ENCODE measurements around the gene TENM4. TPM values are rescaled to one million over a fixed set of nuclear protein-coding genes. Genes with fewer than 3 reads are reported as not detected.
A peak's percentile ranks its signal among the peaks of the same experiment; 100 is the strongest.

TENM4 gene
- total RNA-seq, 2 donors from 2014 or later = 68.2 to 130 TPM

DNA sequence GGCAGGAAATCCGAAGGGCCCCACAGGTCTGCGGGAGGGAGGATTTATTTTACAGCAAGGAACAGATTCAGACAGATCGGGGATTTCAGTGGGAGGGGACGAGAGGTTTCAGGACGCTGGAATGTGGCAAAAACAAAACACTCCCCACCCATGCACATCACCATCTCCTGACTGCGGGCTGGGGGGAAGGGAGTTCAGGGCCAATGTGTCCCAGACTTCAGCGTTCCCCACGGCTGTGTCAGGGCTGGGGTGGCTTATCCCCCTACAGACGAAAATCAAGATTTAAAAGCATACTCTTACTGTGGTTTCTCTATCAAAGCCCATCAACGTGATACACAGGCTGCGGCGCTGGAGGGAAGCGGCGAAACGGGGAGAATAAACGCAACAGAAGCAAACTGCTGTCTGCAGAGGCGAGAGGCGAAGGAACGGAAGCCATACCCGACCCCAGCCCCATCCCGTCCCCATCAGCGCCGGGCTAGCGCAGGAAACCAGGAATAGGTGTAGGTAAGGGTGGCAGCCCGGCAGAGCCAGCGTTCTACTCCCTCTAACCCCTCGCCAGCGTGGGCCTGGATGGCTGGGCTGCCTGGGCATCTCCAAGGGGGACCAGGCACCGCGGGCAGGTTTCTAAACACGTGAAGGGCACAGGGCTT, 2.7 kb downstream of the TENM4 start:
- Mint-ChIP-seq H3K9me3 (no peaks in the 10 kb centered on the region), H3K27me3 (ENCODE audit: insufficient read depth) (no peaks in the 10 kb centered on the region), H3K27ac (peak overlapping the region; percentile 94), H3K4me1 (peaks cover 48% of the 10 kb centered on the region), H3K4me3 (peak overlapping the region; percentile 83), H3K36me3 (ENCODE audit: low read depth) (no peaks in the 10 kb centered on the region)
- no peaks in the 10 kb centered on the region for H3K36me3 ChIP-seq (ENCODE audit: control insufficient read depth, insufficient read depth, low read length)
- H3K9ac ChIP-seq (ENCODE audit: extremely low read depth, low read length, poor library complexity, severe bottlenecking) = peak overlapping the region; percentile 67
- TF ChIP-seq, protein P1, sequence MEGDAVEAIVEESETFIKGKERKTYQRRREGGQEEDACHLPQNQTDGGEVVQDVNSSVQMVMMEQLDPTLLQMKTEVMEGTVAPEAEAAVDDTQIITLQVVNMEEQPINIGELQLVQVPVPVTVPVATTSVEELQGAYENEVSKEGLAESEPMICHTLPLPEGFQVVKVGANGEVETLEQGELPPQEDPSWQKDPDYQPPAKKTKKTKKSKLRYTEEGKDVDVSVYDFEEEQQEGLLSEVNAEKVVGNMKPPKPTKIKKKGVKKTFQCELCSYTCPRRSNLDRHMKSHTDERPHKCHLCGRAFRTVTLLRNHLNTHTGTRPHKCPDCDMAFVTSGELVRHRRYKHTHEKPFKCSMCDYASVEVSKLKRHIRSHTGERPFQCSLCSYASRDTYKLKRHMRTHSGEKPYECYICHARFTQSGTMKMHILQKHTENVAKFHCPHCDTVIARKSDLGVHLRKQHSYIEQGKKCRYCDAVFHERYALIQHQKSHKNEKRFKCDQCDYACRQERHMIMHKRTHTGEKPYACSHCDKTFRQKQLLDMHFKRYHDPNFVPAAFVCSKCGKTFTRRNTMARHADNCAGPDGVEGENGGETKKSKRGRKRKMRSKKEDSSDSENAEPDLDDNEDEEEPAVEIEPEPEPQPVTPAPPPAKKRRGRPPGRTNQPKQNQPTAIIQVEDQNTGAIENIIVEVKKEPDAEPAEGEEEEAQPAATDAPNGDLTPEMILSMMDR (conservative IDR thresholded peaks at IDR 0.05) = no peak
- H3K4me3 ChIP-seq (ENCODE audit: low read length) = peak overlapping the region; percentile 81
- no peaks in the 10 kb centered on the region for H3K27me3 ChIP-seq (ENCODE audit: control insufficient read depth, insufficient read depth, low read length, poor library complexity, severe bottlenecking)
- no peak for DNase-seq
- H3K27ac ChIP-seq (ENCODE audit: low read depth, low read length) = peak overlapping the region; percentile 33
- peaks cover 26% of the 10 kb centered on the region for H3K4me1 ChIP-seq (ENCODE audit: control insufficient read depth, insufficient read depth, low read length)
- WGBS, 2 experiments (ENCODE audit: insufficient coverage in 1 of 2, insufficient read length in 1 of 2) = 0 to 2% methylated on average over 5 to 29 of the region's 31 CpGs
- H3K9me3 ChIP-seq (ENCODE audit: control insufficient read depth, low read length) = no peaks in the 10 kb centered on the region

DNA sequence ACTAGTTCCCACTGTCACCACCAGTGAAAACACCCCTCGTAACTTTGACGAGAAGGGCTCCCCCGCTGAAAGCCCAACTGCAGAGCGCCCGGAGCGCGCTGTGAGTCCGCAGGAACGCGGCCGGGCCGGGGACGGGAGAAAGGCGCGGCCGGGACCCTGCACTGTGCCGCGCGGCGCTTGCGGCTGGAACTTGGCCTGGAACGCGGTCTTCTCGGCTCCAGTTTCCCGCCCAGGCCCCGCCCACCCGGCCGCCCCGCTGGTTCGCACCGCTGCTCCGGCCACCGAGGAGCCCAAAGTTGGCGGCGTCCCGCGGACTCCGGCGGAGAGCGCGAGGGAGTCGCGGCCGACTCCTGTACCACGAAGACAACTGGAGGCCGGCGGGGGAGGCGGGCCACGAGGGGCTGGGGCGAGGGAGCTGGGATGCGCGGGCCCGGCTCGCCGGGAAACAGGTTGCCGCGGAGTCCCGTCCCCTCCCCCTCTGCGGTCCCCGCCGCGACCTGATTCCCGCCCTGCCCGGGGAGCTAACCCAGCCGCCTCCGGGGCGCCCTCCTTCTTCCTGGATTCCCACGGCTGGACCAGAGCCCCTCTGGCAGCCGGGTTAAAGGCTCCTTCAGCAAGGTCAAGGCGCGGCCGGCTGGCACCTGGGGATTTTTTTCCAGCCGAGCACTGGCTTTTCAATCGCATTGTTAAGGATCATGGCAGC, 3.4 kb downstream of the TENM4 start:
- Mint-ChIP-seq H3K36me3 (ENCODE audit: low read depth) (no peaks in the 10 kb centered on the region), H3K27me3 (ENCODE audit: insufficient read depth) (no peaks in the 10 kb centered on the region), H3K9me3 (no peaks in the 10 kb centered on the region), H3K4me3 (peak overlapping the region; percentile 83), H3K27ac (peak overlapping the region; percentile 95), H3K4me1 (peaks cover 55% of the 10 kb centered on the region)
- peak overlapping the region; percentile 81 for H3K4me3 ChIP-seq (ENCODE audit: low read length)
- no peaks in the 10 kb centered on the region for H3K36me3 ChIP-seq (ENCODE audit: control insufficient read depth, insufficient read depth, low read length)
- H3K9me3 ChIP-seq (ENCODE audit: control insufficient read depth, low read length) = no peaks in the 10 kb centered on the region
- peak; percentile 94 for DNase-seq
- WGBS, 2 experiments (ENCODE audit: insufficient coverage in 1 of 2, insufficient read length in 1 of 2) = 0 to 2% methylated on average over 24 to 74 of the region's 74 CpGs
- peak overlapping the region; percentile 33 for H3K27ac ChIP-seq (ENCODE audit: low read depth, low read length)
- TF ChIP-seq, protein P1 (conservative IDR thresholded peaks at IDR 0.05) = peak; percentile 2
- peak overlapping the region; percentile 67 for H3K9ac ChIP-seq (ENCODE audit: extremely low read depth, low read length, poor library complexity, severe bottlenecking)
- no peaks in the 10 kb centered on the region for H3K27me3 ChIP-seq (ENCODE audit: control insufficient read depth, insufficient read depth, low read length, poor library complexity, severe bottlenecking)
- peaks cover 32% of the 10 kb centered on the region for H3K4me1 ChIP-seq (ENCODE audit: control insufficient read depth, insufficient read depth, low read length)

DNA sequence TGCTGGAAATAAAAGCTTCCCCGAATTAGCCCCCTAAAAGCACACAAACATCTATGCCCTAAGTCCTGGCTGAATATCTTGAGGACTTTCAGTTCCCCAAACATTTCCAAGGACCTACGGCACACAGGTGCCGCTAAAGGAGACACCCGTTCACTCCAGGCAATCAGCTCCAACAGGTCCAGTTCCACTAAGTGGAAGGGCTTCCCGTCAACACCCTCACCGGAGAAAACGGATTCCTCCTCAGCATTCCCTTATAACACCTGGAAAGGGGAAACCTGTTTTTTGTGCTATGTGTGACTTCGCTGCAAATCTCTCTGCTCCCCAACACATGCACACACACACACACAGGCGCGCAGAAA, 3.9 kb downstream of the TENM4 start:
- Histone ChIP-seq H3K27me3 (ENCODE audit: control insufficient read depth, insufficient read depth, low read length, poor library complexity, severe bottlenecking) (no peaks in the 10 kb centered on the region), H3K4me3 (ENCODE audit: low read length) (peak overlapping the region; percentile 81), H3K9ac (ENCODE audit: extremely low read depth, low read length, poor library complexity, severe bottlenecking) (peak overlapping the region; percentile 54), H3K36me3 (ENCODE audit: control insufficient read depth, insufficient read depth, low read length) (no peaks in the 10 kb centered on the region), H3K4me1 (ENCODE audit: control insufficient read depth, insufficient read depth, low read length) (peaks cover 32% of the 10 kb centered on the region), H3K27ac (ENCODE audit: low read depth, low read length) (no peak overlapping the region), H3K9me3 (ENCODE audit: control insufficient read depth, low read length) (no peaks in the 10 kb centered on the region)
- TF ChIP-seq, protein P1 (conservative IDR thresholded peaks at IDR 0.05) = no peak
- peaks cover 59% of the 10 kb centered on the region for H3K4me1 Mint-ChIP-seq
- H3K9me3 Mint-ChIP-seq = no peaks in the 10 kb centered on the region
- H3K27me3 Mint-ChIP-seq (ENCODE audit: insufficient read depth) = no peaks in the 10 kb centered on the region
- no peak for DNase-seq
- peak overlapping the region; percentile 95 for H3K27ac Mint-ChIP-seq
- H3K4me3 Mint-ChIP-seq = peak overlapping the region; percentile 83
- WGBS, 2 experiments (ENCODE audit: insufficient coverage in 1 of 2, insufficient read length in 1 of 2) = 20 to 30% methylated on average over 8 to 10 of the region's 10 CpGs
- H3K36me3 Mint-ChIP-seq (ENCODE audit: low read depth) = no peaks in the 10 kb centered on the region

Measured in endodermal cell (in vitro differentiated cells).